ENCODE results near the gene RGL2.

- no peak for TF ChIP-seq CTCF (IDR thresholded peaks at IDR 0.05; ENCODE audit: low read depth, low read length)
- TF ChIP-seq EZH2phosphoT487 (IDR thresholded peaks at IDR 0.05; ENCODE audit: low read depth) = no peak
Measured at GRCh38 chr6:33320315-33321181, 21.8 kb upstream of the RGL2 start.
